Endothelial cell of umbilical vein (primary cell): ENCODE data around the gene ANKS1A. TPM values are rescaled to one million over a fixed set of nuclear protein-coding genes. Genes with fewer than 3 reads are reported as not detected.

Source experiments
- BruUV-seq: library from RNA; stranded (reverse); fragments of 400-500 nt; replicated peaks from 2 replicates; lab custom pipeline; 2021; lab: Mats Ljungman, UMichigan
- CTCF ChIA-PET: fragments of 300-600, 350-600 bp; sonication (Branson Sonifier 250); formaldehyde crosslinking; loops from one replicate; lab custom pipeline; 2021; ENCODE audit warnings: antibody characterized with exemption, inconsistent platforms; lab: Charles Lee
- POLR2A ChIA-PET: fragments of 300-600, 350-600 bp; sonication (Branson Sonifier 250); formaldehyde crosslinking; loops from one replicate; lab custom pipeline; 2021; ENCODE audit warnings: antibody characterized with exemption, inconsistent platforms; lab: Charles Lee
- DNase-seq: peaks from one replicate; pipeline ENCODE4 v3.0.0-alpha.2; 2011; ENCODE audit warnings: low read depth, low spot score
- FAIRE-seq: peaks from 2 replicates; lab custom pipeline; 2011; peaks lifted over from hg19 to GRCh38; lab: Jason Lieb, UNC
- H2AFZ ChIP-seq: 2 replicates; pipeline ENCODE4 v1.6.0; 2012; ENCODE audit warnings: low read depth, low read length, control low read depth, inconsistent platforms
- H3K27ac ChIP-seq: 2 replicates; pipeline ENCODE4 v1.5.1; 2011; ENCODE audit warnings: low read depth, mild to moderate bottlenecking, control low read depth, low read length, moderate library complexity; ENCODE audit not compliant: insufficient read depth
- H3K27me3 ChIP-seq, 2 experiments: 2 replicates each; pipeline versions ENCODE4 v1.6.0 to v1.6.1; 2011; ENCODE audit warnings: low read length in 2 of 2, mixed read lengths in 1 of 2; ENCODE audit not compliant: control insufficient read depth in 2 of 2, insufficient read depth in 2 of 2
- H3K36me3 ChIP-seq, 2 experiments: 2 replicates in 1 of 2; 3 replicates in 1 of 2; pipeline ENCODE4 v1.5.1; 2011; ENCODE audit warnings: low read length in 2 of 2, mild to moderate bottlenecking in 1 of 2, moderate library complexity in 1 of 2; ENCODE audit not compliant: control insufficient read depth in 2 of 2, insufficient read depth in 2 of 2; ENCODE audit errors: extremely low read depth in 1 of 2
- H3K4me1 ChIP-seq: 3 replicates; pipeline ENCODE4 v1.5.1; 2011; ENCODE audit warnings: mild to moderate bottlenecking, low read length; ENCODE audit not compliant: control insufficient read depth, insufficient read depth; ENCODE audit errors: extremely low read depth
- H3K4me2 ChIP-seq: 2 replicates; pipeline ENCODE4 v1.6.1; 2011; ENCODE audit warnings: low read length, control low read depth, mixed read lengths; ENCODE audit not compliant: insufficient read depth
- H3K4me3 ChIP-seq, 3 experiments: fragments of 200-600 bp in 1 of 3; sonication (generic), shearing (Covaris generic) in 1 of 3; replicated peaks in 1 of 3; 2 replicates each; pipeline ENCODE4 v1.5.1; 2011 to 2016; ENCODE audit warnings: control low read depth in 3 of 3, low read length in 3 of 3, mild to moderate bottlenecking in 2 of 3, inconsistent platforms in 1 of 3, low read depth in 1 of 3, moderate library complexity in 1 of 3; ENCODE audit not compliant: insufficient read depth in 1 of 3
- H3K79me2 ChIP-seq: 2 replicates; pipeline ENCODE4 v1.6.0; 2012; ENCODE audit warnings: low read length, inconsistent platforms; ENCODE audit not compliant: control insufficient read depth, insufficient read depth
- H3K9ac ChIP-seq: replicated peaks from 2 replicates; pipeline ENCODE3; 2011; ENCODE audit warnings: low read length, control low read depth; ENCODE audit not compliant: insufficient read depth; ENCODE audit errors: extremely low read depth
- H3K9me1 ChIP-seq: replicated peaks from 3 replicates; pipeline ENCODE4 v1.6.0; 2011; ENCODE audit warnings: mild to moderate bottlenecking, low read length; ENCODE audit not compliant: control insufficient read depth, insufficient read depth; ENCODE audit errors: extremely low read depth
- H3K9me3 ChIP-seq: replicated peaks from 2 replicates; pipeline ENCODE4 v1.5.1; 2012; ENCODE audit warnings: low read length, inconsistent platforms; ENCODE audit not compliant: control insufficient read depth, insufficient read depth
- H4K20me1 ChIP-seq: replicated peaks from 2 replicates; pipeline ENCODE3; 2011; ENCODE audit warnings: mild to moderate bottlenecking, low read length; ENCODE audit not compliant: control insufficient read depth, insufficient read depth; ENCODE audit errors: extremely low read depth
- JUN ChIP-seq: IDR thresholded peaks from 2 replicates; pipeline ENCODE4 v1.6.1; 2011; ENCODE audit warnings: borderline replicate concordance, low read depth; ENCODE audit not compliant: insufficient read length, insufficient read depth
- MYC ChIP-seq: IDR thresholded peaks from one replicate; pipeline ENCODE4 v1.6.1; 2011; ENCODE audit warnings: mild to moderate bottlenecking, low read depth, low read length
- POLR2A ChIP-seq: IDR thresholded peaks from 2 replicates; pipeline ENCODE4 v1.6.1; 2012; ENCODE audit warnings: low read depth, mild to moderate bottlenecking, control low read depth, low read length
- POLR2AphosphoS5 ChIP-seq: IDR thresholded peaks from 2 replicates; pipeline ENCODE4 v1.6.1; 2012; ENCODE audit warnings: low read depth, mild to moderate bottlenecking, control low read depth, low read length, moderate library complexity; ENCODE audit not compliant: insufficient read depth
- dilution Hi-C: fragments of 300-500 bp; cut with MboI; formaldehyde crosslinking; loops from one replicate; pipeline ENCODE4 v1.15.0; 2019; ENCODE audit warnings: low sequenced_read_pairs; ENCODE audit not compliant: extremely low pct_ligation_motif_present
- intact Hi-C: fragments of 100-400 bp; cut with micrococcal nuclease; formaldehyde crosslinking; loops from one replicate; pipeline ENCODE4 v1.10.0; 2022
- polyA plus RNA-seq, 4 experiments: library from polyadenylated mRNA; depleted of rRNA in 3 of 4; stranded (reverse) in 3 of 4; unstranded in 1 of 4; fragments of >200 nt; gene quantifications; 2 replicates each; pipeline versions ENCODE4 v1.2.1 to v1.2.3, GENCODE V29; 2011 to 2012; ENCODE audit warnings: missing spikeins in 1 of 4
- total RNA-seq: library from RNA; stranded (reverse); gene quantifications from 2 replicates; pipeline ENCODE4 v1.2.3, GENCODE V29; 2021
- TF ChIP-seq, protein P1 (sequence below), 2 donors: IDR thresholded peaks; 1 replicate in 1 of 2; 2 replicates in 1 of 2; pipeline ENCODE4 v1.5.1; 2011; ENCODE audit warnings: low read length in 2 of 2, mild to moderate bottlenecking in 2 of 2, moderate library complexity in 2 of 2, control low read depth in 1 of 2, inconsistent platforms in 1 of 2, low read depth in 1 of 2; ENCODE audit not compliant: insufficient read depth in 1 of 2; ENCODE audit errors: extremely low read depth in 1 of 2
- TF ChIP-seq, protein P2 (sequence below): IDR thresholded peaks from 2 replicates; pipeline ENCODE4 v1.6.1; 2011; ENCODE audit not compliant: insufficient read depth, insufficient read length

The ANKS1A gene
- total and polyA plus RNA-seq, 2 donors (not counting 3 experiments of a cell fraction or from before 2014, with no cell fraction given), result 8.9 to 26.1 TPM

DNA sequence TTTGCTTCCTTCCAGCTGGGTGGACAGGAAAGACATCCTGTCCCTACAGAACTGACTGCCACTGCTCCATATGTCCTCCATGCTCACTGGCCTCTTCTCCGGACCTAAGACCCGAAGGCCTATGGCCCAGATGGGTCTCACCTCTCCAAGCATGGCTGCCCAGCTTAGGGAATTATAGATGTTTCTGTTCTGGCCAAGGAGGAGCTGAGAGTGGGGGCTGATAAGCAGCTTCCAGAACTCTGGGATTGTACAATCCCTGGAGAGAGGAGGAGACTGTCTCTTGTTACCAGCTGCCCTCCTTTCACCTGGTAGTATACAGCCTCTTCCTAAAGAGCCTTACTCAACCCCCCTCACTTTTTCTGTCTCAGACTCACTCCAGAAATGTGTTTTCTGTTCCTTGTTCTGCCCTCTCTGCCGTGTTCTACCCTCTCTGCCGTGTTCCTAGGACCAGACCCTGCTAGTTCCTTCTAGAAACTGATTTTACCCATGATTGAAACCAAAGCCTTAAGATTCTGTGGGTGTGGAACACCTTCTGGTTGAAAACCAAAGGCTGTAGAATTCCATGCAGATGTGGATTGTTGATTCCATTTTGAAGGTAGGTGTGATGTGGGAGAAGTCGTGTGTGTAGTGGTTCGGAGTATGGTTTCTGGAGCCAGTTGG lies 28.7 kb downstream of the ANKS1A start:
- dilution Hi-C loops, result no loop called here
- peaks cover 20% of the 10 kb centered on the region for H3K4me1 ChIP-seq
- no peak overlapping the region for H3K9ac ChIP-seq
- CTCF ChIA-PET, result no interaction called here
- intact Hi-C loops, result no loop called here
- H3K4me3 ChIP-seq, result no peak overlapping the region
- H3K4me2 ChIP-seq, result no peak overlapping the region
- H3K36me3 ChIP-seq, result no peaks in the 10 kb centered on the region
- no peak for DNase-seq
- H3K9me3 ChIP-seq, result no peaks in the 10 kb centered on the region
- POLR2A ChIA-PET, result no interaction called here
- H3K9me1 ChIP-seq, result no peaks in the 10 kb centered on the region
- TF ChIP-seq POLR2AphosphoS5, result no peak
- TF ChIP-seq, protein P1, sequence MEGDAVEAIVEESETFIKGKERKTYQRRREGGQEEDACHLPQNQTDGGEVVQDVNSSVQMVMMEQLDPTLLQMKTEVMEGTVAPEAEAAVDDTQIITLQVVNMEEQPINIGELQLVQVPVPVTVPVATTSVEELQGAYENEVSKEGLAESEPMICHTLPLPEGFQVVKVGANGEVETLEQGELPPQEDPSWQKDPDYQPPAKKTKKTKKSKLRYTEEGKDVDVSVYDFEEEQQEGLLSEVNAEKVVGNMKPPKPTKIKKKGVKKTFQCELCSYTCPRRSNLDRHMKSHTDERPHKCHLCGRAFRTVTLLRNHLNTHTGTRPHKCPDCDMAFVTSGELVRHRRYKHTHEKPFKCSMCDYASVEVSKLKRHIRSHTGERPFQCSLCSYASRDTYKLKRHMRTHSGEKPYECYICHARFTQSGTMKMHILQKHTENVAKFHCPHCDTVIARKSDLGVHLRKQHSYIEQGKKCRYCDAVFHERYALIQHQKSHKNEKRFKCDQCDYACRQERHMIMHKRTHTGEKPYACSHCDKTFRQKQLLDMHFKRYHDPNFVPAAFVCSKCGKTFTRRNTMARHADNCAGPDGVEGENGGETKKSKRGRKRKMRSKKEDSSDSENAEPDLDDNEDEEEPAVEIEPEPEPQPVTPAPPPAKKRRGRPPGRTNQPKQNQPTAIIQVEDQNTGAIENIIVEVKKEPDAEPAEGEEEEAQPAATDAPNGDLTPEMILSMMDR (IDR thresholded peaks at IDR 0.05; ENCODE audit: extremely low read depth in 1 of 2, insufficient read depth in 1 of 2, low read depth in 1 of 2, low read length in 2 of 2), result no peak
- TF ChIP-seq, protein P2, sequence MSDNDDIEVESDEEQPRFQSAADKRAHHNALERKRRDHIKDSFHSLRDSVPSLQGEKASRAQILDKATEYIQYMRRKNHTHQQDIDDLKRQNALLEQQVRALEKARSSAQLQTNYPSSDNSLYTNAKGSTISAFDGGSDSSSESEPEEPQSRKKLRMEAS, result no peak
- TF ChIP-seq POLR2A, result no peak
- TF ChIP-seq JUN, result no peak
- no peak for TF ChIP-seq MYC
- no peaks in the 10 kb centered on the region for H4K20me1 ChIP-seq
- H2AFZ ChIP-seq, result no peak overlapping the region
- H3K79me2 ChIP-seq, result peaks cover 5% of the 10 kb centered on the region
- H3K27me3 ChIP-seq, result no peaks in the 10 kb centered on the region
- FAIRE-seq, result no peak
- BruUV-seq, result no TSS peak
- no peak overlapping the region for H3K27ac ChIP-seq
